ENCODE results near the gene CCDC60. TPM values are rescaled to one million over a fixed set of nuclear protein-coding genes. Genes with fewer than 3 reads are reported as not detected.

CCDC60 gene
- total and polyA plus RNA-seq, 4 experiments from 2014 or later = not detected

DNA sequence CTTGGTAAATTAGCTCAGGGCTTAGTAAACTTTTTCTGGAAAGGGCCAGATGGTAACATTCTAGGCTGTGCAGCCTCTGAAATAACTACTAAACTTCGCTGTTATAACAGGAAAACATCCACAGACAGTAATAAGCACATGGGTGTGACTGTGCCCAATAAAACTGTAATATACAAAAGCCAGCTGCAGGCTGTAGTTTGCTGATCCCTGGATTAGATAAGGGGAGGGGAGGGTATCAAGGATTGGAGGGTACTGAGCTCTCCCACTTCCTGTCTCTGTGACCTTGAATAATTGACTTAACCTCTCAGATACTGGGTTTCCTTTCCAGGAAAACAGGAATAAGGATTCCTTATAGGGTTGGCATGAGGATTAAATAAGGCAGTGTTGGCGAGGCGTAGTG, 81.2 kb downstream of the CCDC60 start:
- H3K27ac ChIP-seq (ENCODE audit: low read depth, low read length) = no peak overlapping the region
- no peaks in the 10 kb centered on the region for H3K36me3 ChIP-seq (ENCODE audit: insufficient read depth, low read length)
- intact Hi-C loops (cut with micrococcal nuclease) = no loop called here
- H3K36me3 Mint-ChIP-seq = no peaks in the 10 kb centered on the region
- no peaks in the 10 kb centered on the region for H3K9me3 ChIP-seq (ENCODE audit: control insufficient read depth in 1 of 2, low read length in 2 of 2)
- H3K9me3 Mint-ChIP-seq = peaks cover 0 to 7% (median 0%) of the 10 kb centered on the region in 8 donors
- no peak for DNase-seq
- H3K4me3 ChIP-seq (ENCODE audit: low read length in 2 of 2) = no peak overlapping the region
- CTCF ChIA-PET (ENCODE audit: partially characterized antibody) = interaction anchor here (1.2 to 2.5 kb wide), 2 partner anchors 17 kb away, joined by 3 to 5 read pairs; no protein-coding TSS in a partner anchor
- H3K27me3 Mint-ChIP-seq = peaks cover 12 to 15% of the 10 kb centered on the region in 2 donors
- no peaks in the 10 kb centered on the region for H3K27me3 ChIP-seq (ENCODE audit: insufficient read depth, low read length)
- H3K4me3 Mint-ChIP-seq = no peak overlapping the region
- POLR2A ChIA-PET (ENCODE audit: partially characterized antibody) = no interaction called here
- H3K4me1 ChIP-seq (ENCODE audit: insufficient read depth, low read length) = no peaks in the 10 kb centered on the region
- H3K4me1 Mint-ChIP-seq = peaks cover 0 to 3% (median 0%) of the 10 kb centered on the region in 4 donors
- no peak overlapping the region for H3K27ac Mint-ChIP-seq

DNA sequence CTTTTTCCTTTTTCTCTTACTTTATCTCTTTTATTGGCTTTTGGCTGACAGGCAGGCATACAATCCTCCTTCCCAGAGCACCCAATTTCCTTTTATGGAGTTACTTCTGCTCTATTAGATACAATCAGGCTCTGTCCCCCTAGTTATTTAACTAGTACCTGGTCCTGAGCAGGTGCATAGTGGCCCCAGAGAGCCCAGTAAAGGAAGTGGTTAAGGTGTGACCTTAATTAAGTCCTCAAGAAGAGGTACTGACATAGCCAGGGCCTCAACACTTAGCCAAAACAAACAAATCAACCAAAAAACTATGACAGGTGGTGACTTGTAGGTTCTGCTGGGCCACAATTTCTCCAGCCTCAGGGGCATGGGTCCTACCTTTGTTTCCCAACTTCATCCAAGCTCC, 82.9 kb downstream of the CCDC60 start:
- no peak for DNase-seq
- Histone ChIP-seq H3K9me3 (ENCODE audit: control insufficient read depth in 1 of 2, low read length in 2 of 2) (no peaks in the 10 kb centered on the region), H3K4me1 (ENCODE audit: insufficient read depth, low read length) (no peaks in the 10 kb centered on the region), H3K4me3 (ENCODE audit: low read length in 2 of 2) (no peak overlapping the region), H3K36me3 (ENCODE audit: insufficient read depth, low read length) (no peaks in the 10 kb centered on the region), H3K27me3 (ENCODE audit: insufficient read depth, low read length) (no peaks in the 10 kb centered on the region), H3K27ac (ENCODE audit: low read depth, low read length) (no peak overlapping the region)
- Mint-ChIP-seq H3K27ac (no peak overlapping the region), H3K4me3 (no peak overlapping the region), H3K9me3 (peaks cover 0 to 7% (median 0%) of the 10 kb centered on the region in 8 donors), H3K27me3 (peaks cover 11 to 12% of the 10 kb centered on the region in 2 donors), H3K36me3 (no peaks in the 10 kb centered on the region), H3K4me1 (peaks cover 0 to 3% (median 0%) of the 10 kb centered on the region in 4 donors)
- intact Hi-C loops (cut with micrococcal nuclease) = no loop called here
- ChIA-PET POLR2A (ENCODE audit: partially characterized antibody) (no interaction called here), CTCF (ENCODE audit: partially characterized antibody) (no interaction called here)

DNA sequence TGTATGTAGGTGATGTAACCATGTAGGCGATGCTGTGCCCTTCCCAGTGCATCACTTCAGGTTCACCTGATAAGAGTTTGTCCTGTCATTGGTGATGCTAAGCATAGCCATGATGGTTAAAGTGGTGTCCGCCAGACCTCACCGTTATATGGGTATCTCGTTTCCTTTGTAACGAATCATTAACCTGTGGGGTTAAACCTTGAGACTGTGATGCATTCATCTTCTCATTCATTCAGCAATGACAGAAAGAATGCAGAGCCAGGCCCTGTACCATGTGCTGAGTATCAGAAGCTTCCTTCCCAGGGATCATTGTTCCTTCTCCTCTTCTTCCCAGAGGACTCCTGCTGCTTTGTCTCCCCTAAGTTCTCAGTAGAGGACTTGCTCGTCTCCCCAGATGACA, 84.9 kb downstream of the CCDC60 start:
- ChIA-PET CTCF (ENCODE audit: partially characterized antibody) (no interaction called here), POLR2A (ENCODE audit: partially characterized antibody) (no interaction called here)
- H3K36me3 ChIP-seq (ENCODE audit: insufficient read depth, low read length) = no peaks in the 10 kb centered on the region

DNA sequence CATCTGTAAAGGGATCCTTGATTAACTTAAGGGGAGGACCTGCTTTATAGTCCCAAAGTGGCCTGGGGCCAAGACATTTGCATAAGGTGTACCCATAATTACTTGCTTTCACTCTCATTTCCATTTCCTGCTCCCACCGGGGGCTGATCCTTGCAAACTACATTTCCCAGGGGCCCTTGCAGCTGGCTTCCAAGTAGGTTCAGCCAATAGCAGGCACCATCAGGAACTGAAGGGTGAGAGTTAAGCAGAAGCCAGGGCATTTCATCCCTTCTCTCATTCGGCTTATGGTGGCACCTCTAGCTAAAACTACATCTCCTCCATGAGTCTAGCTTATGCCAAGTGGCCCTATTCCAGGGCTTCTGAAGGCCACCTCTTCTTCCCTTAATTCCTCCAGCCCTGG, 88.8 kb downstream of the CCDC60 start:
- H3K36me3 Mint-ChIP-seq = no peaks in the 10 kb centered on the region
- H3K27ac ChIP-seq (ENCODE audit: low read depth, low read length) = no peak overlapping the region
- H3K27ac Mint-ChIP-seq = no peak overlapping the region
- ChIA-PET POLR2A (ENCODE audit: partially characterized antibody) (no interaction called here), CTCF (ENCODE audit: partially characterized antibody) (no interaction called here)
- H3K36me3 ChIP-seq (ENCODE audit: insufficient read depth, low read length) = no peaks in the 10 kb centered on the region
- H3K9me3 Mint-ChIP-seq = peaks cover 0 to 7% (median 1%) of the 10 kb centered on the region in 8 donors
- H3K27me3 Mint-ChIP-seq = peaks cover 1 to 12% of the 10 kb centered on the region in 2 donors
- no peaks in the 10 kb centered on the region for H3K4me1 ChIP-seq (ENCODE audit: insufficient read depth, low read length)
- no peaks in the 10 kb centered on the region for H3K9me3 ChIP-seq (ENCODE audit: control insufficient read depth in 1 of 2, low read length in 2 of 2)
- DNase-seq = no peak
- H3K4me3 ChIP-seq (ENCODE audit: low read length in 2 of 2) = no peak overlapping the region
- no peaks in the 10 kb centered on the region for H3K4me1 Mint-ChIP-seq
- intact Hi-C loops (cut with micrococcal nuclease) = no loop called here
- H3K4me3 Mint-ChIP-seq = no peak overlapping the region
- H3K27me3 ChIP-seq (ENCODE audit: insufficient read depth, low read length) = no peaks in the 10 kb centered on the region

More for the DNA sequence above, 84.9 kb downstream of the CCDC60 start:
- no peak overlapping the region for H3K27ac Mint-ChIP-seq
- no peak overlapping the region for H3K4me3 Mint-ChIP-seq
- Histone ChIP-seq H3K27me3 (ENCODE audit: insufficient read depth, low read length) (no peaks in the 10 kb centered on the region), H3K4me3 (ENCODE audit: low read length in 2 of 2) (no peak overlapping the region), H3K27ac (ENCODE audit: low read depth, low read length) (no peak overlapping the region), H3K9me3 (ENCODE audit: control insufficient read depth in 1 of 2, low read length in 2 of 2) (no peaks in the 10 kb centered on the region), H3K4me1 (ENCODE audit: insufficient read depth, low read length) (no peaks in the 10 kb centered on the region)
- intact Hi-C loops (cut with micrococcal nuclease) = no loop called here
- peaks cover 7 to 13% of the 10 kb centered on the region in 2 donors for H3K27me3 Mint-ChIP-seq
- H3K4me1 Mint-ChIP-seq = no peaks in the 10 kb centered on the region
- H3K36me3 Mint-ChIP-seq = no peaks in the 10 kb centered on the region
- H3K9me3 Mint-ChIP-seq = peaks cover 0 to 7% (median 1%) of the 10 kb centered on the region in 8 donors
- no peak for DNase-seq

DNA sequence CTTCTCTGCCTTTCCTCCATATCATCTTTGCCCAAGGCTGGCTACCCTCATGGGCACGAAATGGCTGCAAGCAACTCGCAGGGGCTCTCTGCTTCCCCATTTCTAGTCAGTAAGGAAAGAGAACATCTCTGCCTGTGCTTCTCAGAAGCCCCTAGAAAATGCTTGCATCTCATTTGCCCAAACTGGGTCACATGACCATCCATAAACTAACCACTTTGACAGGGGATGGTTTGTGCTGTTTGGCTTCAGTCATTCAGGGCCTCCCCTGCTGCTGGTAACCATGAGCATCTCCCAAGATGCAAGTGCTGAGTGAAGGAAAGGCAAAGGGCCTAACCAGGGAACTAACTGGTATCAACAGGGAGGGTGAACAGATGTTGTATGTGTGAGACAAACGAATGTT, 91.1 kb downstream of the CCDC60 start:
- Histone ChIP-seq H3K4me1 (ENCODE audit: insufficient read depth, low read length) (no peaks in the 10 kb centered on the region), H3K4me3 (ENCODE audit: low read length in 2 of 2) (no peak overlapping the region), H3K27me3 (ENCODE audit: insufficient read depth, low read length) (no peaks in the 10 kb centered on the region), H3K36me3 (ENCODE audit: insufficient read depth, low read length) (no peaks in the 10 kb centered on the region), H3K27ac (ENCODE audit: low read depth, low read length) (no peak overlapping the region), H3K9me3 (ENCODE audit: control insufficient read depth in 1 of 2, low read length in 2 of 2) (no peaks in the 10 kb centered on the region)
- no peak overlapping the region for H3K4me3 Mint-ChIP-seq
- H3K36me3 Mint-ChIP-seq = no peaks in the 10 kb centered on the region
- DNase-seq = no peak
- POLR2A ChIA-PET (ENCODE audit: partially characterized antibody) = no interaction called here
- CTCF ChIA-PET (ENCODE audit: partially characterized antibody) = no interaction called here
- intact Hi-C loops (cut with micrococcal nuclease) = no loop called here
- no peak overlapping the region for H3K27ac Mint-ChIP-seq
- H3K9me3 Mint-ChIP-seq = peaks cover 0 to 18% (median 1%) of the 10 kb centered on the region in 8 donors
- H3K27me3 Mint-ChIP-seq = peaks cover 1 to 11% of the 10 kb centered on the region in 2 donors
- H3K4me1 Mint-ChIP-seq = no peaks in the 10 kb centered on the region

DNA sequence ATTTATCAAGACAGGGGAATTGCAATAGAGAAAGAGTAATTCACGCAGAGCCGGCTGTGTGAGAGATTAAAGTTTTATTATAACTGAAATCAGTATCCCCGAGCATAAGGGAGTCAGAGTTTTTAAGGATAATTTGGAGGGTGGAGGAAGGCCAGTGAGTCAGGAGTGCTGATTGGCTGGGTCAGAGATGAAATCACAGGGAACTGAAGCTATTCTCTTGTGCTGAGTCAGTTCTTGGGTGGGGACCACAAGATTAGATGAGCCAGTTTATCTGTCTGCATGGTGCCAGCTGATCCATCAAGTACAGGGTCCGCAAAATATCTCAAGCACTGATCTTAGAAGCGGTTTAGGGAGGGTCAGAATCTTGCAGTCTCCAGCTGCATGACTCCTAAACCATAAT, 96.6 kb downstream of the CCDC60 start:
- Histone ChIP-seq H3K4me3 (ENCODE audit: low read length in 2 of 2) (no peak overlapping the region), H3K36me3 (ENCODE audit: insufficient read depth, low read length) (no peaks in the 10 kb centered on the region), H3K27me3 (ENCODE audit: insufficient read depth, low read length) (no peaks in the 10 kb centered on the region), H3K9me3 (ENCODE audit: control insufficient read depth in 1 of 2, low read length in 2 of 2) (no peaks in the 10 kb centered on the region), H3K27ac (ENCODE audit: low read depth, low read length) (no peak overlapping the region), H3K4me1 (ENCODE audit: insufficient read depth, low read length) (no peaks in the 10 kb centered on the region)
- POLR2A ChIA-PET (ENCODE audit: partially characterized antibody) = no interaction called here
- intact Hi-C loops (cut with micrococcal nuclease) = no loop called here
- peaks cover 1 to 8% of the 10 kb centered on the region in 2 donors for H3K27me3 Mint-ChIP-seq
- no peak overlapping the region for H3K27ac Mint-ChIP-seq
- H3K36me3 Mint-ChIP-seq = no peaks in the 10 kb centered on the region
- no peaks in the 10 kb centered on the region for H3K4me1 Mint-ChIP-seq
- DNase-seq = no peak
- peaks cover 0 to 18% (median 7%) of the 10 kb centered on the region in 8 donors for H3K9me3 Mint-ChIP-seq
- CTCF ChIA-PET (ENCODE audit: partially characterized antibody) = no interaction called here
- no peak overlapping the region for H3K4me3 Mint-ChIP-seq

DNA sequence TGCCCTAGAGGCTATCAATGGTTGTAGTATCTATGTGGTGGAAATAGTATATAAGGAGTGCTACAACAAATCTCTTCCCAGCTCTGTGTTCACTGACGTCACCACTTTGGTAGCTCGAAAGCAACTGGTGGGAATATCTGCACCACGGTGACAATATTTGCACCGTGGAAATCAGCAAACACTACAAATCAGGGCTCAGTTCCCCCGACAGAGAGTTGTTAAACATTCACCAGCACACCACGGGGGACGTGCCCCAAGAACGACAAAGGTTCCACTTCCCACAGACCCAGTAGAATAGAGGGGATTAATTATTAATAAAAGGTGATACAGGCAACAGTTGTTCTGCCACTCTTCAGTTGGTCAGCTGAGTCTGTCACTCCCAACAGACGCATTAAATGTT, 98.4 kb downstream of the CCDC60 start:
- no peak overlapping the region for H3K4me3 ChIP-seq (ENCODE audit: low read length in 2 of 2)
- Mint-ChIP-seq H3K36me3 (no peaks in the 10 kb centered on the region), H3K9me3 (peaks cover 0 to 18% (median 7%) of the 10 kb centered on the region in 8 donors), H3K27ac (no peak overlapping the region), H3K4me3 (no peak overlapping the region), H3K27me3 (peaks cover 3 to 9% of the 10 kb centered on the region in 2 donors), H3K4me1 (no peaks in the 10 kb centered on the region)
- no peaks in the 10 kb centered on the region for H3K4me1 ChIP-seq (ENCODE audit: insufficient read depth, low read length)
- H3K36me3 ChIP-seq (ENCODE audit: insufficient read depth, low read length) = no peaks in the 10 kb centered on the region
- intact Hi-C loops (cut with micrococcal nuclease) = no loop called here
- H3K9me3 ChIP-seq (ENCODE audit: control insufficient read depth in 1 of 2, low read length in 2 of 2) = no peaks in the 10 kb centered on the region
- ChIA-PET POLR2A (ENCODE audit: partially characterized antibody) (no interaction called here), CTCF (ENCODE audit: partially characterized antibody) (interaction anchor here (1.4 to 3.7 kb wide), 2 partner anchors 10 to 18 kb away, joined by 5 to 15 read pairs; no protein-coding TSS in a partner anchor)
- H3K27me3 ChIP-seq (ENCODE audit: insufficient read depth, low read length) = no peaks in the 10 kb centered on the region
- no peak for DNase-seq
- no peak overlapping the region for H3K27ac ChIP-seq (ENCODE audit: low read depth, low read length)

Data from CD4-positive, alpha-beta memory T cell (primary cell).